IMR-90 (cell line): Measurements from ENCODE around the gene ZNF365. TPM values are rescaled to one million over a fixed set of nuclear protein-coding genes. Genes with fewer than 3 reads are reported as not detected.

Experiments used
- ATAC-seq: fragments of 200-7000 bp; cut with Tn5 transposase; 2 replicates; pipeline ENCODE4 v1.9.1; 2020; ENCODE audit warnings: low read depth, mild to moderate bottlenecking, moderate library complexity
- BruUV-seq: library from RNA; stranded (reverse); fragments of 400-500 nt; replicated peaks from 2 replicates; lab custom pipeline; 2021; lab: Mats Ljungman, UMichigan
- CTCF ChIA-PET: fragments of 300-600 bp; formaldehyde crosslinking; extraction: SDS; loops from one replicate; lab custom pipeline; 2021; ENCODE audit warnings: antibody characterized with exemption; lab: Yijun Ruan, JAX
- POLR2A ChIA-PET: fragments of 300-600 bp; sonication (Branson Sonifier 250); formaldehyde crosslinking; loops from one replicate; lab custom pipeline; 2022; ENCODE audit warnings: antibody characterized with exemption; ENCODE audit not compliant: unreplicated experiment; lab: Charles Lee
- DNase-seq: peaks from one replicate; pipeline ENCODE4 v3.0.0; 2013
- H2AFZ ChIP-seq: replicated peaks from 2 replicates; pipeline ENCODE3; 2013; ENCODE audit warnings: low read length, mild to moderate bottlenecking; ENCODE audit not compliant: poor library complexity
- H2AK5ac ChIP-seq: 2 replicates; pipeline ENCODE4 v1.6.1; 2013; ENCODE audit warnings: low read depth, low read length, inconsistent platforms
- H2AK9ac ChIP-seq: replicated peaks from 2 replicates; pipeline ENCODE3; 2013; ENCODE audit warnings: mild to moderate bottlenecking, low read depth, low read length, moderate library complexity; ENCODE audit not compliant: poor library complexity
- H2BK120ac ChIP-seq: 2 replicates; pipeline ENCODE4 v1.6.1; 2013; ENCODE audit warnings: low read depth, low read length, inconsistent platforms
- H2BK15ac ChIP-seq: 3 replicates; pipeline ENCODE4 v1.6.1; 2013; ENCODE audit warnings: low read depth, low read length, inconsistent platforms
- H2BK20ac ChIP-seq: 2 replicates; pipeline ENCODE4 v1.6.1; 2013; ENCODE audit warnings: low read depth, mild to moderate bottlenecking, inconsistent platforms, low read length, moderate library complexity
- H2BK5ac ChIP-seq: 2 replicates; pipeline ENCODE4 v1.6.1; 2013; ENCODE audit warnings: mild to moderate bottlenecking, low read depth, low read length, inconsistent platforms; ENCODE audit not compliant: poor library complexity, severe bottlenecking
- H3K14ac ChIP-seq: replicated peaks from 2 replicates; pipeline ENCODE4 v1.6.1; 2013; ENCODE audit warnings: low read depth, low read length, inconsistent platforms
- H3K18ac ChIP-seq: 2 replicates; pipeline ENCODE4 v1.6.1; 2013; ENCODE audit warnings: low read depth, low read length, control low read depth
- H3K23ac ChIP-seq: 2 replicates; pipeline ENCODE4 v1.6.1; 2013; ENCODE audit warnings: low read depth, low read length, inconsistent platforms
- H3K27ac ChIP-seq: 2 replicates; pipeline ENCODE4 v1.5.1; 2013; ENCODE audit warnings: mild to moderate bottlenecking, control low read depth, low read length; ENCODE audit not compliant: insufficient read depth
- H3K27me3 ChIP-seq: 2 replicates; pipeline ENCODE4 v1.6.1; 2013; ENCODE audit warnings: low read length; ENCODE audit not compliant: control insufficient read depth, insufficient read depth
- H3K36me3 ChIP-seq: 2 replicates; pipeline ENCODE4 v1.6.1; 2013; ENCODE audit warnings: low read length, mixed read lengths; ENCODE audit not compliant: control insufficient read depth, insufficient read depth
- H3K4ac ChIP-seq: 2 replicates; pipeline ENCODE4 v1.6.1; 2013; ENCODE audit warnings: low read depth, low read length, inconsistent platforms
- H3K4me1 ChIP-seq: 2 replicates; pipeline ENCODE4 v1.6.1; 2013; ENCODE audit warnings: low read length, mixed read lengths; ENCODE audit not compliant: control insufficient read depth, insufficient read depth
- H3K4me2 ChIP-seq: 2 replicates; pipeline ENCODE4 v1.6.1; 2013; ENCODE audit warnings: low read depth, mild to moderate bottlenecking, control low read depth, low read length, moderate library complexity
- H3K4me3 ChIP-seq: 2 replicates; pipeline ENCODE4 v1.5.1; 2013; ENCODE audit warnings: low read depth, mild to moderate bottlenecking, control low read depth, low read length, moderate library complexity; ENCODE audit not compliant: insufficient read depth
- H3K56ac ChIP-seq: 2 replicates; pipeline ENCODE4 v1.6.1; 2013; ENCODE audit warnings: low read length, inconsistent platforms; ENCODE audit not compliant: insufficient read depth; ENCODE audit errors: extremely low read depth
- H3K79me1 ChIP-seq, 2 experiments: 2 replicates each; pipeline ENCODE4 v1.6.1; 2013; ENCODE audit warnings: low read length in 2 of 2, inconsistent platforms in 1 of 2, low read depth in 1 of 2
- H3K9ac ChIP-seq: 2 replicates; pipeline ENCODE4 v1.6.1; 2013; ENCODE audit warnings: low read depth, low read length, control low read depth
- H3K9me1 ChIP-seq: 2 replicates; pipeline ENCODE4 v1.6.1; 2013; ENCODE audit warnings: low read length, inconsistent platforms; ENCODE audit not compliant: insufficient read depth
- H3K9me3 ChIP-seq: 2 replicates; pipeline ENCODE4 v1.6.1; 2013; ENCODE audit warnings: low read length; ENCODE audit not compliant: control insufficient read depth, insufficient read depth
- H4K20me1 ChIP-seq: 2 replicates; pipeline ENCODE4 v1.6.1; 2013; ENCODE audit warnings: low read length, inconsistent platforms; ENCODE audit not compliant: insufficient read depth
- H4K5ac ChIP-seq: 2 replicates; pipeline ENCODE4 v1.6.1; 2013; ENCODE audit warnings: mild to moderate bottlenecking, low read depth, low read length, control low read depth
- H4K8ac ChIP-seq, 2 experiments: 2 replicates each; pipeline ENCODE4 v1.6.1; 2013; ENCODE audit warnings: low read depth in 2 of 2, low read length in 2 of 2, control low read depth in 1 of 2, inconsistent platforms in 1 of 2
- H4K91ac ChIP-seq: 2 replicates; pipeline ENCODE4 v1.6.1; 2013; ENCODE audit warnings: low read depth, low read length, inconsistent platforms; ENCODE audit not compliant: insufficient read depth
- CEBPB ChIP-seq: IDR thresholded peaks from 2 replicates; pipeline ENCODE4 v1.6.1; 2012; ENCODE audit warnings: low read depth, low read length, improper control_type of control experiment
- CHD1 ChIP-seq: IDR thresholded peaks from 2 replicates; pipeline ENCODE4 v1.6.1; 2012; ENCODE audit warnings: low read depth, low read length, improper control_type of control experiment
- ELK1 ChIP-seq: fragments of 150-350 bp; IDR thresholded peaks from 2 replicates; pipeline ENCODE4 v1.6.1; 2016; ENCODE audit warnings: low read depth, mild to moderate bottlenecking, low read length, moderate library complexity, borderline replicate concordance
- FOS ChIP-seq: fragments of 150-350 bp; IDR thresholded peaks from 2 replicates; pipeline ENCODE4 v1.6.1; 2016; ENCODE audit warnings: low read depth, low read length
- MAFK ChIP-seq: IDR thresholded peaks from 2 replicates; pipeline ENCODE4 v1.6.1; 2012; ENCODE audit warnings: low read depth, low read length, improper control_type of control experiment
- POLR2A ChIP-seq: IDR thresholded peaks from 2 replicates; pipeline ENCODE4 v1.6.1; 2012; ENCODE audit warnings: mild to moderate bottlenecking, low read depth, low read length
- RFX5 ChIP-seq: IDR thresholded peaks from 2 replicates; pipeline ENCODE4 v1.8.0; 2012; ENCODE audit warnings: low read depth, mild to moderate bottlenecking, low read length, moderate library complexity
- USF2 ChIP-seq: fragments of 150-350 bp; IDR thresholded peaks from 2 replicates; pipeline ENCODE4 v1.6.1; 2017; ENCODE audit warnings: mild to moderate bottlenecking, antibody characterized with exemption, low read length, low read depth
- WGBS, 2 experiments: methylation state at CpG; one replicate each; pipeline versions ENCODE4 v1.1.5 to v1.1.7; 2013; ENCODE audit warnings: missing lambda C conversion rate in 2 of 2; ENCODE audit not compliant: insufficient read length in 1 of 2; ENCODE audit errors: extremely low coverage in 2 of 2; 5-methylcytosine and 5-hydroxymethylcytosine counted together
- dilution Hi-C: fragments of 300-500 bp; cut with HindIII; formaldehyde crosslinking; loops from one replicate; pipeline ENCODE4 v1.14.3; 2018; ENCODE audit warnings: low sequenced_read_pairs; ENCODE audit not compliant: unreplicated experiment
- in situ Hi-C: fragments of 300-500 bp; cut with MboI; formaldehyde crosslinking; loops from 3 replicates; pipeline ENCODE4 v1.14.3; 2019; ENCODE audit warnings: low sequenced_read_pairs, inconsistent platforms, mixed read lengths
- intact Hi-C: fragments of 100-400 bp; cut with micrococcal nuclease; formaldehyde crosslinking; loops from 2 replicates; pipeline ENCODE4 v1.10.0; 2022
- polyA plus RNA-seq, 3 experiments: library from polyadenylated mRNA; depleted of rRNA; stranded (reverse); fragments of >200 nt; gene quantifications; 2 replicates each; pipeline ENCODE4 v1.2.3, GENCODE V29; 2012; ENCODE audit warnings: low replicate concordance in 1 of 3
- total RNA-seq: library from RNA; depleted of rRNA; stranded (reverse); fragments of >200 nt; gene quantifications from 2 replicates; pipeline ENCODE4 v1.2.3, GENCODE V29; 2012

The ZNF365 gene
- total and polyA plus RNA-seq, 2 of the 4 experiments (the other 2 are of a cell fraction) = 1.2 to 3.2 TPM

- Histone ChIP-seq H3K23ac (no peak overlapping the region), H3K27ac (no peak overlapping the region), H2BK5ac (peak overlapping the region; percentile 20), H3K18ac (no peak overlapping the region; the same call in 1 of the 2 replicates), H2AK9ac (no peak overlapping the region), H3K79me1 (no peaks in the 10 kb centered on the region; a peak in 2 of 4 replicates), H2BK120ac (no peak overlapping the region), H3K36me3 (no peaks in the 10 kb centered on the region), H4K5ac (no peak overlapping the region), H3K4ac (no peak overlapping the region), H3K4me1 (peaks cover 4% of the 10 kb centered on the region), H3K9ac (no peak overlapping the region), H4K91ac (no peak overlapping the region), H2BK20ac (peak overlapping the region; percentile 22; the same call in 1 of the 2 replicates), H2AK5ac (no peak overlapping the region), H4K8ac (no peak overlapping the region), H3K4me3 (no peak overlapping the region), H2AFZ (no peak overlapping the region), H3K9me3 (no peaks in the 10 kb centered on the region), H3K27me3 (no peaks in the 10 kb centered on the region), H2BK15ac (no peak overlapping the region), H3K4me2 (peak overlapping the region; percentile 39; the same call in 1 of the 2 replicates), H3K56ac (no peak overlapping the region; the same call in 1 of the 2 replicates), H4K20me1 (no peaks in the 10 kb centered on the region), H3K14ac (no peak overlapping the region), H3K9me1 (no peaks in the 10 kb centered on the region)
- ATAC-seq (peak; percentile 7; the same call in 1 of the 2 replicates), DNase-seq (no peak)
- ChIA-PET CTCF (no interaction called here), POLR2A (no interaction called here)
- no TSS peak for BruUV-seq
- intact Hi-C loops = loop anchor here (2.0 kb wide), 1 partner anchor 120 kb away; no protein-coding TSS in a partner anchor
- dilution Hi-C loops = no loop called here
- in situ Hi-C loops = no loop called here
- WGBS, 2 experiments = no CpG with 5 or more reads among the region's 4 CpGs
- TF ChIP-seq CHD1 = no peak
- no peak for TF ChIP-seq FOS
- no peak for TF ChIP-seq POLR2A
- TF ChIP-seq RFX5 = no peak
- no peak for TF ChIP-seq MAFK
- no peak for TF ChIP-seq ELK1
- no peak for TF ChIP-seq USF2
- no peak for TF ChIP-seq CEBPB
These were observed 10.4 kb downstream of the ZNF365 start for GRCh38 chr10:62384447-62385081.
